Ovary (tissue), 3 donors: ENCODE measurements around the gene PLCL1.

Experiments used
- CTCF ChIP-seq, 3 donors: fragments of 450-650 bp in 2 of 3; fragments of 200-600 bp in 1 of 3; IDR thresholded peaks; one replicate each; pipeline versions ENCODE4 v1.5.1 to v1.8.0; 2016 to 2022; ENCODE audit warnings: antibody characterized with exemption in 3 of 3, mild to moderate bottlenecking in 1 of 3
- EP300 ChIP-seq: sonication (generic); formaldehyde crosslinking; IDR thresholded peaks from one replicate; pipeline ENCODE4 v1.6.1; 2017; ENCODE audit warnings: antibody characterized with exemption
- POLR2A ChIP-seq: fragments of 450-650 bp; IDR thresholded peaks from one replicate; pipeline ENCODE4 v1.6.1; 2017; ENCODE audit warnings: antibody characterized with exemption, mild to moderate bottlenecking, moderate library complexity
- donor health status: DM: no; HTN: no; CAD: no.

GRCh38 chr2:197996583-197996982 is 192.2 kb downstream of the PLCL1 start:
- TF ChIP-seq CTCF (IDR thresholded peaks at IDR 0.05) (no peak), EP300 (no peak), POLR2A (no peak)
